Measurements from ENCODE around the gene RGS12. TPM values are rescaled to one million over a fixed set of nuclear protein-coding genes. Genes with fewer than 3 reads are reported as not detected.

Gene RGS12
- total RNA-seq, 1 donor from 2014 or later, result 64.8 TPM

GRCh38 chr4:3291411-3291968 lies 1.3 kb upstream of the RGS12 start:
- peak in 1 of 2 donors; percentile 87 for DNase-seq (ENCODE audit: extremely low spot score in 2 of 2)
- Histone ChIP-seq H3K27ac (peak overlapping the region; percentile 92), H3K4me1 (peaks cover 47% of the 10 kb centered on the region)

DNA sequence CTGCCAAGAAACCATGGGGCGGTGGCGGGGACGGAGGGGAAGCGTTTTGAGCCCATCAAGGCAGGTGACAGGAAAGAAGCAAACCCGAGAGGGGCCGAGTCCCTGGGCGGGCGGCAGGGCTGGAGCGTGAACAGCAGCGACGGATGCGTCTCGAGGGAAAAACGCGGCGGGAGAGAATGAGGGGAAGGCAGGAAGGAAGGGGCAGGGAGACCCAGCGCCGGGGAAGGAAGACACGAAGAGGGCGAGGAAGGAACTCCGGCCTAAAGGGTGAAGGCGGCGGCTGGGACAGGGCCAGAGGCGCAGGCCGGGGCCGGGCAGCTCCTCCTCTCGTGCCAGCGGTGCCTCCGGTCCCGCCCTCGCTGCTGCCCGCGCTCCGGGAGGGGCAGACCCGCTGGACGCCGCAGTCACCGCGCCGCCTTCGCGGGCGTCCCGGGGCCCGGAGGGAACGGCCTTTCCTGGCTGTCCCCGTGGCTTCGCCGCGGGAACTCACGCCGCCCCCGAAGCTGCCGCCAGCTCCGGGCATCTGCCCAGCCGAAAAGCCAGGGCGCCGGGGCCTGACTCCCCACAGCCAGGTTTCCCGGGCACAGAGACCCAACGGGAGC lies 751 bp upstream of the RGS12 start:
- H3K4me3 ChIP-seq, result peak overlapping the region; percentile 77 to 97
- peaks cover 41% of the 10 kb centered on the region for H3K4me1 ChIP-seq
- H3K27me3 ChIP-seq, result no peaks in the 10 kb centered on the region
- H3K9me3 ChIP-seq, result no peaks in the 10 kb centered on the region
- TF ChIP-seq, protein P1, sequence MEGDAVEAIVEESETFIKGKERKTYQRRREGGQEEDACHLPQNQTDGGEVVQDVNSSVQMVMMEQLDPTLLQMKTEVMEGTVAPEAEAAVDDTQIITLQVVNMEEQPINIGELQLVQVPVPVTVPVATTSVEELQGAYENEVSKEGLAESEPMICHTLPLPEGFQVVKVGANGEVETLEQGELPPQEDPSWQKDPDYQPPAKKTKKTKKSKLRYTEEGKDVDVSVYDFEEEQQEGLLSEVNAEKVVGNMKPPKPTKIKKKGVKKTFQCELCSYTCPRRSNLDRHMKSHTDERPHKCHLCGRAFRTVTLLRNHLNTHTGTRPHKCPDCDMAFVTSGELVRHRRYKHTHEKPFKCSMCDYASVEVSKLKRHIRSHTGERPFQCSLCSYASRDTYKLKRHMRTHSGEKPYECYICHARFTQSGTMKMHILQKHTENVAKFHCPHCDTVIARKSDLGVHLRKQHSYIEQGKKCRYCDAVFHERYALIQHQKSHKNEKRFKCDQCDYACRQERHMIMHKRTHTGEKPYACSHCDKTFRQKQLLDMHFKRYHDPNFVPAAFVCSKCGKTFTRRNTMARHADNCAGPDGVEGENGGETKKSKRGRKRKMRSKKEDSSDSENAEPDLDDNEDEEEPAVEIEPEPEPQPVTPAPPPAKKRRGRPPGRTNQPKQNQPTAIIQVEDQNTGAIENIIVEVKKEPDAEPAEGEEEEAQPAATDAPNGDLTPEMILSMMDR (IDR thresholded peaks at IDR 0.05), result no peak
- TF ChIP-seq POLR2AphosphoS5 (IDR thresholded peaks at IDR 0.05; ENCODE audit: insufficient read depth in 1 of 2, low read depth in 1 of 2), result no peak
- no peak for TF ChIP-seq POLR2A (IDR thresholded peaks at IDR 0.05)
- intact Hi-C loops (cut with DNase I), result loop anchor here (10.0 kb wide), 1 partner anchor 87 kb away; no protein-coding TSS in a partner anchor
- DNase-seq (ENCODE audit: extremely low spot score in 2 of 2), result peak in 1 of 2 donors; percentile 89
- H3K27ac ChIP-seq, result peak overlapping the region; percentile 92
- no peaks in the 10 kb centered on the region for H3K36me3 ChIP-seq

More at GRCh38 chr4:3291411-3291968, 1.3 kb upstream of the RGS12 start:
- Histone ChIP-seq H3K9me3 (no peaks in the 10 kb centered on the region), H3K4me3 (peak overlapping the region; percentile 77 to 97), H3K36me3 (no peaks in the 10 kb centered on the region), H3K27me3 (no peaks in the 10 kb centered on the region)
- intact Hi-C loops (cut with DNase I), result loop anchor here (10.0 kb wide), 1 partner anchor 87 kb away; no protein-coding TSS in a partner anchor
- no peak for TF ChIP-seq POLR2AphosphoS5 (IDR thresholded peaks at IDR 0.05; ENCODE audit: insufficient read depth in 1 of 2, low read depth in 1 of 2)
- no peak for TF ChIP-seq POLR2A (IDR thresholded peaks at IDR 0.05)
- TF ChIP-seq, protein P1 (IDR thresholded peaks at IDR 0.05), result no peak

DNA sequence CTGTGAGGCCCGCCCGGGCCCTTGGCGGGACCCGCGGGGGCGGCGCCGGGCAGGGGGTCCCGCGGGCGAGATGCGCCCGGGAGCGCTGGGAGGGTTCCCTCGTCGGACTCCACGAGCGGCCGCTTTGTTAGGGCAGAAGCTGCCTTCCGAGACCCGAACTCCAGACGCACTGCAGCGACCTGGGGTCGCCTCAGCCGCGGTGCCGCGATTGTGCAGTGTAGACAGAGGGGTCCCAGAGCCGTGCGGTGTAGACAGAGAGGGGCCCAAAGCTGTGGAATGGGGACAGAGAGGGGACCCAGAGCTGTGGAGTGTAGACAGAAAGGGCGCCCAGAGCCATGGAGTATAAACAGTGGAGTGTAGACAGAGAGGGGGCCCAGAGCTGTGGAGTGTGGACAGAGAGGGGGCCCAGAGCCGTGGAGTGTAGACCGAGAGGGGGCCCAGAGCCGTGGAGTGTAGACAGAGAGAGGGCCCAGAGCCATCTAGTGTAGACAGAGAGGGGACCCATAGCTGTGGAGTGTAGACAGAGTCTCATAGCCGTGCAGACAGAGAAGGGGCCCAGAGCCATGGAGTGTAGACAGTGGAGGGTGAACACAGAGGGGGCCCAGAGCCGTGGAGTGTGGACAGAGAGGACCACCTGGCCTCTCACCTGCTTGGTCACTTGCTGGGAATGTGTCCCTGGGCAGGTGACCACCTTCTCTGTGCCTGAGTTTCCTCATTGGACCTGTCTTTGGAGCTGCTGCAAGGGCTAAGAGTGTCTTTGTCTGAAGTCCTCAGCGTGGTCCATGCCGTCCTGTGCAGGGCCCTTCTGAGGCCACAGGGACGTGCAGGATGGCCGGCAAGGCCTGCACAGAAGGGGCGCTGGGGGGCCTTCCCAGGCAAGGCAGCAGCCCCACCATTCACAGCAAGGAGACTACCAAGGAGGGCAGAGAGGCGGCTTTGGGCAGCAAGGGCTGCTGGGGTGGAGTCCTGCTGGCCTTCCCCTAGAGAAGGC lies 875 bp downstream of the RGS12 start:
- Histone ChIP-seq H3K4me1 (peaks cover 31% of the 10 kb centered on the region), H3K9me3 (no peaks in the 10 kb centered on the region), H3K36me3 (no peaks in the 10 kb centered on the region), H3K27ac (peak overlapping the region; percentile 85), H3K4me3 (peak overlapping the region; percentile 77 to 97), H3K27me3 (no peaks in the 10 kb centered on the region)
- DNase-seq (ENCODE audit: extremely low spot score in 2 of 2), result peak; percentile 87 to 89
- TF ChIP-seq, protein P1 (IDR thresholded peaks at IDR 0.05), result no peak
- TF ChIP-seq POLR2AphosphoS5 (IDR thresholded peaks at IDR 0.05; ENCODE audit: insufficient read depth in 1 of 2, low read depth in 1 of 2) (no peak), POLR2A (IDR thresholded peaks at IDR 0.05) (no peak)
- intact Hi-C loops (cut with DNase I), result loop anchor here (10.0 kb wide), 1 partner anchor 89 kb away; no protein-coding TSS in a partner anchor

GRCh38 chr4:3294401-3295241 lies 1.8 kb downstream of the RGS12 start:
- peak; percentile 88 to 94 for DNase-seq (ENCODE audit: extremely low spot score in 2 of 2)
- TF ChIP-seq, protein P1 (IDR thresholded peaks at IDR 0.05), result no peak
- peak overlapping the region; percentile 85 for H3K27ac ChIP-seq
- intact Hi-C loops (cut with DNase I), result loop anchor here (10.0 kb wide), 1 partner anchor 90 kb away; no protein-coding TSS in a partner anchor
- H3K4me3 ChIP-seq, result peak overlapping the region; percentile 77 to 97
- H3K27me3 ChIP-seq, result no peaks in the 10 kb centered on the region
- H3K9me3 ChIP-seq, result no peaks in the 10 kb centered on the region
- H3K36me3 ChIP-seq, result no peaks in the 10 kb centered on the region
- H3K4me1 ChIP-seq, result peaks cover 39% of the 10 kb centered on the region

All from vagina (tissue), 2 donors.